ENCODE results near the gene CARD10.

DNA sequence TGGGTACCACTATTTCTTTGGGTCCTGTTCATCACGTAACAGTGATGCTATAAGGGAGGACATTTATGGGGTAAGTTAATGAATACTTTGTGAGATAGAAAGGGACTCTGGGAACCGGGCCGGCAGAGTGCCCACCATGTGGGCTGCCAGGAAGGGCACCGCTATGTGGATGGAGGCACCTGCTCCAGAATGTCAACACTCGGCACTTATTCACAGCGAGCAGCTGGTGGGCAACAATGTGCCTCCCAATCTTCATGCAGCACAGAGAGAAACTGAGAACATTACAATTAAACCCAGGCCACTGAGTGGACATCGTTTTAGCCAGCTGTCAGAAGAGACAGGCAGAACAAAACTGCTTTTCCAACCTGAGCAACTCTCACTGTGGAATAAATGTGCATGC, 76.1 kb downstream of the CARD10 start:
- TF ChIP-seq, protein P1, sequence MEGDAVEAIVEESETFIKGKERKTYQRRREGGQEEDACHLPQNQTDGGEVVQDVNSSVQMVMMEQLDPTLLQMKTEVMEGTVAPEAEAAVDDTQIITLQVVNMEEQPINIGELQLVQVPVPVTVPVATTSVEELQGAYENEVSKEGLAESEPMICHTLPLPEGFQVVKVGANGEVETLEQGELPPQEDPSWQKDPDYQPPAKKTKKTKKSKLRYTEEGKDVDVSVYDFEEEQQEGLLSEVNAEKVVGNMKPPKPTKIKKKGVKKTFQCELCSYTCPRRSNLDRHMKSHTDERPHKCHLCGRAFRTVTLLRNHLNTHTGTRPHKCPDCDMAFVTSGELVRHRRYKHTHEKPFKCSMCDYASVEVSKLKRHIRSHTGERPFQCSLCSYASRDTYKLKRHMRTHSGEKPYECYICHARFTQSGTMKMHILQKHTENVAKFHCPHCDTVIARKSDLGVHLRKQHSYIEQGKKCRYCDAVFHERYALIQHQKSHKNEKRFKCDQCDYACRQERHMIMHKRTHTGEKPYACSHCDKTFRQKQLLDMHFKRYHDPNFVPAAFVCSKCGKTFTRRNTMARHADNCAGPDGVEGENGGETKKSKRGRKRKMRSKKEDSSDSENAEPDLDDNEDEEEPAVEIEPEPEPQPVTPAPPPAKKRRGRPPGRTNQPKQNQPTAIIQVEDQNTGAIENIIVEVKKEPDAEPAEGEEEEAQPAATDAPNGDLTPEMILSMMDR (IDR thresholded peaks at IDR 0.05; ENCODE audit: insufficient read depth, low read length), result no peak
- no peak for TF ChIP-seq POLR2AphosphoS5 (IDR thresholded peaks at IDR 0.05; ENCODE audit: low read depth)
